Activated CD4-positive, alpha-beta T cell treated with anti-CD3 and anti-CD28 coated beads, Interleukin-2, amount 50 U/mL, for 1 hour (primary cell): ENCODE data around the gene MAGEA2B.
"Not testable (repeated sequence)": the region's sequence is repeated elsewhere in the genome, so short reads cannot be mapped to it uniquely, and the experiment has no call there.

Experiments used
- DNase-seq: peaks from one replicate; pipeline ENCODE4 v3.0.0-alpha.2; 2020

MAGEA2B gene

GRCh38 chrX:152759544-152759943 is 45.1 kb downstream of the MAGEA2B start:
- not testable (repeated sequence) for DNase-seq

GRCh38 chrX:152761582-152761981 is 47.2 kb downstream of the MAGEA2B start:
- not testable (repeated sequence) for DNase-seq

GRCh38 chrX:152766562-152766961 is 52.1 kb downstream of the MAGEA2B start:
- DNase-seq = not testable (repeated sequence)
